Forelimb muscle (tissue), 1 donor: ENCODE measurements around the gene AAMP. TPM values are rescaled to one million over a fixed set of nuclear protein-coding genes. Genes with fewer than 3 reads are reported as not detected.

Source experiments
- DNase-seq: peaks from one replicate; pipeline ENCODE4 v3.0.0-alpha.2; 2013; ENCODE audit warnings: low read depth
- polyA plus RNA-seq: library from polyadenylated mRNA; unstranded; fragments of 120-200 nt; gene quantifications from one replicate; pipeline ENCODE4 v1.2.1, GENCODE V29; 2013; ENCODE audit not compliant: insufficient read length

AAMP gene
- polyA plus RNA-seq, 1 donor, result 87.4 TPM

- no peak for DNase-seq
Measured at GRCh38 chr2:218260166-218260565, 9.8 kb downstream of the AAMP start.

DNA sequence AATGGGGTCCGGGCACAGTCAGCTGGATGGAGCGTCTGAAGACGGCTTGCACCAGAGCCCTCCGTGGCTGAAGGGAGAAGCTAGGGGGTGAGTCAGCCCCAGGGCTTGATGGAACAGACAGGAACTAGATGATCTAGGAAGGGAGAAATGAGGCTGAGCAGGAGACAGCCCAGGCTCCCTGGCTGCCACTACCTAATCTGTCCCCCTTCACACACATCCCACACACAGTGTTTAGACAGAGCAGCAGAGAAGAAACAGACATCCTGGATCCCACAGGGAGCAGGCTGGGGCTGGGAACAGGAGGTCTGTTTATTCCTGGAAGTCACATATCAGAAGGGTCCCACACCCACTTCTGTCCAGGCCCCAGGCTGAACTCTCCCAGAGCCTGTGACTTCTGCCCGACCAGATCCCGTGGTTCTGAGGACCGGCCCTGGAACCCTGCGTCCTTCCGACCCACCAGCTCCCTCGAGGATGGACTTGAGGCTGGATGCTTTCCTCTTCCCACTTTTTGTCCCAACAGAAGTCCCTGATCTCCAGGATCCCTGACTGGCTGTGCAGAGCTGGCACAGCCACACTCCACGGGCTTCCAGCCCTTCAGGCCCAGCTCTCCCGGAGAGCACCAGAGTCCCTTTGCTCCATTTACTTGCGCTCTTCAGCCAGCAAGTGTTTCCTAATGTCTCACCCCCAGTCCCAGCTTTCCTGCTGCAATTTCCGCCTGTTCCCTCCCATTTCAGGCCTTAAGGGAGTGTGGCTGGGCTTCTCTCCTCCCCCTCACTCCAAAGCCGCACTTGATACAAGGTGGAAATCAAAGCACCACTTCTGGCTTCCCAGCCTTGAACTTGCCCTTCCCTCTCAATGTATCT, 10.6 kb downstream of the AAMP start:
- no peak for DNase-seq

DNA sequence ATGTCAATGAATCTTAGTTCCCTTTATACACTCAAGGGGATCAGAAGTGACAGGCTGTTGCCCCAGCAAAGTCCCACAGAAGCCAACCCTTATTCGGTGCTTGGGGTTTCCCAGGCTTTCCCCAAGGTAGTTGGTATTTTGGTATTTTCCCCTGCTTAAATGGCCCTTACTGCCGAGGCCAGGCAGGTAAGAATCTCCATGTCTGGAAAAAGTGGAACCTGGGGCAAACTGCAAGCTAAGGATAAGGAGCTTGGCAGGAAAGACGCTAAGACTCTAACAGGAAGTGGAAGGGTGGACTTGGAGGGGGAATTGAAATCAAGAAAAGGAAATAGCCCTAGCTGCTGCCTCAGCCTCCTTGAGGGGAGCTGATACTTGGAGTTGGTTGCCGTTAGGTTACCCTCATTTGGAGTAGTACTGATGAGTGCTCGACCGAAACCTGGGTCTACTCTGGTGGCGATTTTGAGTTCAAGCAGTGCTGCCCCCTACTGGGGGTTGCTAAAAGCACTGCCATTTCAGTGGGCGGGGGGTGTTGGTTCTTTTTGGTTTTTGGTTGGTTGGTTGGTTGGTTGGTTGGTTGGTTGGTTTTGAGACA, 12.5 kb downstream of the AAMP start:
- DNase-seq, result no peak

DNA sequence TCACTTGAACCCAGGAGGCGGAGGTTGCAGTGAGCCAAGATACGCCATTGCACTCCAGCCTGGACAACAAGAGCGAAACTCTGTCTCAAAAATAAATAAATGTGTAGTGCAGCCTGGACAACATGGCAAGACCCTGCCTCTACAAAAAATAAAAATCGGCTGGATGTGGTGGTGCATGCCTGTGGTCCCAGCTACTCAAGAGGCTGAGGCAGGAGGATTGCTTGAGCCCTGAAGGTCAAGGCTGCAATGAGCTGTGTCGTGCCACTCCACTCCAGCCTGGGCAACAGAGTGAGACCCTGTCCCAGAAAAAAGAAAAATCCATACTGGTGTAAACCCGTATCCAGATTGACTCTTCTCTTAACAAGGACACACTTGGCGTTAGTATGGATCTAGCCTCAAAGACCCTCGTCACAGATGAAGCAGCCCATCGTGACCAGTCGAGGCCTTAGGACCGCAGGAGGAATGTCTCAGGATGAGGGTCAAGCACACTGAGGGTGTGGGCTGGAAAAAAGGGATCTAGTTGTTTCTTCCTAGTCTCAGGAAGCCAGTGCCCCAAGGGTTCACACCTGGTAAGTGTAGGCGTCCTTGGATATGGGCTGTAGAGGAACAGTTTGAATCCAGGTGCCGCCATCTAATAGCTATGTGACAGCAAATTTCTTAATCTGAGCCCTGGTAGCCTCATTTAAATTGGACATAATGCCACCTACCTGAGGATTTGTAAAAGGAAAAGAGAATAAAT, 13.2 kb downstream of the AAMP start:
- DNase-seq, result no peak

DNA sequence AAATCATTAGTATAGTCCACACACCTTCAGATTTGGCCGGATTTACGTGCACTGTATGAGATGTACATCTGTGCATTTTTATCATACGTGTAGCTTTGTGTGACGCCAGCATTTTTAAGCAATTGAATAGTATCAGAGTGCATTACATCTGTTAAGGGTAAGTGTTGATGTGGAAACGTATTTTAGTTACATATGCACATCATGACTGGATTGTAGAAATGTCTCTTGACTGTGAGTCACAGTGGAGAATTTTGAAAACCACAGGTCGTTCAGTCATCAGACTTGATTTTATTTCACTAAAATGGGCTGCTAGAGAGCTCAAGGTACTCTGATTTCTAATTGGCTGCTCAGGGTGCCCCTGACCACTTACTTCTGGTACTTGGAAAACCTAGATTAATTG, 14.5 kb downstream of the AAMP start:
- DNase-seq, result no peak

DNA sequence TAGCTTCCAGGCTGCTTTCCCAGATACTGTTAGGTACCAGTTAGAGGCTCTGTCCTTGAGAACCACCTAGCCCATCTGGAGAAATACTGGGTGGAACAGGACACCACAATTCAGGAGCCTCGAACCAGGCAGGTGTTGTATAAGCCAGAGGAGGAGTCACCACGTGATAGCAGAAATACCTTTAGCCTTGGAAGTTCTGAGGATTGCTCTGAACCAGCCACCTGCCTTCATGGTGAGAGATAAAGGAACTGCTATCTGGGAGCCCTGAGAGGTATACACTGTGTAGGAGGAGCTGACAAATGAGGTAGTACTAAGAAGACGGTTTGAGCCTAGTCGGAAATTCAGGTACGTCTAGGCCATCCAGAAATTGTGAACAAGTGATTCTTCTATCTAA, 16.7 kb downstream of the AAMP start:
- no peak for DNase-seq

GRCh38 chr2:218252509-218253231, 17.3 kb downstream of the AAMP start:
- no peak for DNase-seq

DNA sequence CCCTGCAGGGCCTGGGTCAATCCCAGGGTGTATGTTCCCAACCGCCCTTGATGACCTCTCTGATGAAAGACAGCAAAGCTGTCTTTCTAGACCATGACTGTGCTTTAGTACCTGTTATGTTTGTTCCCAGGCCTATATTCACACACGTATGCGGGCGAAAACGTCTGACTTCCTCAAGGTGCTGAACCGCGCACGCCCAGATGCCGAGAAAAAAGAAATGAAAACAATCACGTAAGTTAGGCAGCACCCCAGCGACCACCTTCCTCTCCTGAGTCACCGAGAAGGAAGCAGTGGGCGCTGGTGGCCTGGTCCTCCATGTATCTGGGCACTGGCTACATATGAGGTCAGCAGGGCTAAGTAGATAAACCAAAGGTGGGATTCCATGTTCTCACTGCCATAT, 20.2 kb downstream of the AAMP start:
- no peak for DNase-seq

DNA sequence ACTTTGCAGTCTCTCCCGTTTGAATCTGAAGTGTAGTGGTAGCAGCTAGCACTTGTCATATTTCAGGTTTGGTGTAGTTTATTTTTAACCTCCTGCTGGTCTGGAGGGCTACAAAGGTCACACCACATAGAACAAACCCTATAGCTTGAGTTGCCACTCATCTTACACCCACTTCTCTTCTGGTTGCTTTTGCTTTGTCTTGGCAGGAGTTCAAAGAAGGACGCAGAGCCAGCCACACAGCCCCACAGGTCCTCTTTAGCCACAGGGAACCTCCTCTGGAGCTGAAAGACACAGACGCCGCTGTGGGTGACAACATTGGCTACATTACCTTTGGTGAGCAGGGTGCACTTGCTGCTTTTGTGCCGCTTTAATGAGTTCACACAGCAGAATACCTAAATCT, 24.7 kb downstream of the AAMP start:
- no peak for DNase-seq

- no peak for DNase-seq
Measured at GRCh38 chr2:218244665-218245064, 25.3 kb downstream of the AAMP start.

GRCh38 chr2:218244204-218244603, 25.7 kb downstream of the AAMP start:
- no peak for DNase-seq

- no peak for DNase-seq
Measured at GRCh38 chr2:218238887-218239286, 31.1 kb downstream of the AAMP start.

DNA sequence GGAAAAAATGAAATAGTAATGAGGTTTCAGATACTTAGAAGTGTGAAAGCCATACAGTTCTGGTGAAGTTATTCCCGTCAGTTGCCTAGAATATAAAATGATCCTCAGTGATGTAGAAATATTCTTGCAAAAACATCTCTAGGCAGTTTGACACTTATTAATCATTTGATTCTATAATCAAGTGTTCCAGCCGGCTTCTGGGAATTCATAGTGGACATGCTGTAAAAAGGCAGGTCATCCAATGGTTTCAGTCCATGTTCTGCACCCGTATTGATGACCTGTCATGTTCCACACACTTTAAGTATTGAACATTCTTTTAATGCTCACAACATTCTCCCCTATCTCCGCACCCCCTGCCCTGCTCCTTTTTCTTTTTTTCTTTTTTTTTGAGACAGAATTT, 33.1 kb downstream of the AAMP start:
- DNase-seq, result no peak

DNA sequence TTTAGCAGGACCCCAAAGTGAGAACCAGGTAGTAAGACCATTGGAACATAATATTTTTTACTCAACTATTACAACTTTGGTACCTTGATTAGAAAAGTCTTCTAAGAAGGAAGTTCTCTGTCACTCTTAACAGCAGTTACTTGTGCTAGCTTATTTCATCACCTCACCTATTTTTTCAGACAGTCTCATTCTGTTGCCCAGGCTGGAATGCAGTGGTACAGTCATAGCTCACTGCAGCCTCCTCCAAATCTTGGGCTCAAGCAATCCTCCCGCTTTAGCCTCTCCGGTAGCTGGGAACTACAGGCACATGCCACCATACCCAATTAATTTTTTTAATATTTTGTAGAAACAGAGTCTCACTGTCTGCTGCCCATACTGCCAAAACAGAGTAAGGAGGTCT, 34.9 kb downstream of the AAMP start:
- DNase-seq, result no peak

- DNase-seq, result no peak
Measured at GRCh38 chr2:218234521-218234920, 35.4 kb downstream of the AAMP start.

DNA sequence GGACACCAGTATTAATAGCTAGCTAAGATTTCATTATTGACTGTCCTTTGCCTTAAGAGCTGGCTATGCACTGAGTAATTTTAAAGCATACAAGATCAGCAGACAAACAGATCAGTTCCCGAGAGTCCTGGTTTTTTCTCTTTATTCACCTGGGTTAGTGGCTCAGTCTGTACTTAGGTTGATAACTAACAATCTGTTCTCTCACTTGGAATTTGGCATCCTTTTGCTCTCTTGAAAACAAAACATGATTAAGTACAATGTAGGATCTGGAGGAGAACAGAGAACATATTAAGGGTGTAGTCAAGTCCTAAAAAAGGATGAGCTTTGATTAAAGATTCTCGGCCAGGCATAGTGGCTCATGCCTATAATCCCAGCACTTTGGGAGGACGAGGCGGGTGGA, 36.4 kb downstream of the AAMP start:
- DNase-seq, result no peak

DNA sequence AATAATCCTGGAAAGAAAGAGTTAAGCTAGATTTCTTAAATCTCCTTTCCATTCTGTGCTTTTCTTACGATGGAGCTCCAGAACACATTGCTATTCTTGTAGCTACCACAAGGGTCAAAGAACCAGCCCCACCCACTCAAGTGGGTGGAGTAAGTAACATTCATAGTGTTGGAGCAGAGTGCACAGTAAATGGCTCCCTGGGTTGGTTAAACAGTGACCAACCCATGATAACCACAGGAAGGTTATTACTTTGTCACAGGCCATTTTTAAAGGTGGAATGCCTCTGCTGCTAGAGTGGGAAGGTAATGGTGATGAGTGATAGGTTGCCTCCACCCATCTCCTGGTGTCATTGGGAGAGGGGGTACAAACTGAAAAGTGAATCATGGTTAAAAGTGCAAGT, 39.1 kb downstream of the AAMP start:
- no peak for DNase-seq

DNA sequence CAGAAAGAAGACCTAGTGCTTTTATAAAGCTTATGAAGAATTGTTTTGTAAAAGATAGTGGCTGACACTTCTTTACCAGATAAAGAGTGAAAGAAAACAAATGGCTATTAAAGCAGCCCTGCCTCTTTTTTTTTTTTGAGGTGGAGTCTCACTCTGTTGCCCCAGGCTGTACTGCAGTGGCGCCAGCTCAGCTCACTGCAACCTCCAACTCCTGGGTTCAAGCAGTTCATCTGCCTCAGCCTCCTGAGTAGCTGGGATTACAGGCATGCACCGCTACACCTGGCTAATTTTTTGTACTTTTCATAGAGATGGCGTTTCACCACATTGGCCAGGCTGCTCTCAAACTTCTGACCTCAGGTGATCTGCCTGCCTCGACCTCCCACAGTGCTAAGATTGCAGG, 40.1 kb downstream of the AAMP start:
- DNase-seq, result no peak

DNA sequence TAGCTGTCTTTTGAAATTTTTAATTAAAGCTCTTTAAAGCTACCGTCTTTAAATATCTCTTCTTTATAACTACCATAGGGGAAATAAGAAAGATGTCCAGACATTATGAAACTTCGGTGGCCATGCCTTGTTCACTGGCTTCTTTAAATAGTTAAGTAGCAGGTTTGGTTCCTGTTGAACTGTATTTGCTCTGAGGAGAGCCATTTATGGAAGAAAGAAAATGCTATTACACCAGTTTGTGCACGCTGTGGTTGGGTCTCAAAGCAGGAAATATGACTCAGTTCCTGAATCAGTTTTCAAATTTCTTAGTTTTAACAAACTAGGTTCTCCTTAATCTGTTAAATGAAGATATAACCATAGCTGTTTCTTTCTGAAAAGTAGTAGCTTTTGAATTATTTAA, 40.7 kb downstream of the AAMP start:
- no peak for DNase-seq

DNA sequence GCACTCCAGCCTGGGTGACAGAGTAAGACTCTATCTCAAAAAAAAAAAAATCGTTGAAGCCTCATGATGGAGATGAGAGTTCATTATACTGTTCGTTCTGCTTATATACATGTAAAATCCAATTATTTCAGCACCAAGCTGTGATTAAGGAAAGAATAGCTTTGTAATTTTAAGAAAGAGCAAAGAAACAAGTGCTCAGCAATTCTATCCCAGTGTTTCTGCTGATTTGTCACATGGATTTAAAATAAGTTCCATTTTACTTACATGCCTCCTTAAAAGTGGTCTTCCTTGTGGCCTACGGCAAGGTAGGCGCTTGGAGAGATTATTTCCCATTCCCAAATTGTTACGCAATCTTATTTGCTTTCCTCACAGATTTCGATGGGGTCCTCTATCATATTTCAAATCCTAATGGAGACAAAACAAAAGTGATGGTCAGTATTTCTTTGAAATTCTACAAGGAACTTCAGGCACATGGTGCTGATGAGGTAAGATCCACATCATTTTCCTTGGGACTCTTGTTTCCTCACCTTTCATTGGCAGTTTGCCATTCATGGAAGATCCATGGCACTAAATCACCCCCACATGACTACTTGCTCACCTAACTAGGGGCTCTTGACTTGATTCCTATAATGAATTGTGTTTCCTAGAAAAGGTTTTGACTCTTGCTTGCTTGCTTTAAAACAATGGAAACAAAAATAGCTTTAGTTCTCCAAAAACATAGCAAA, 41.4 kb downstream of the AAMP start:
- DNase-seq, result no peak

- no peak for DNase-seq
Measured at GRCh38 chr2:218226903-218227302, 43.0 kb downstream of the AAMP start.

GRCh38 chr2:218224186-218224585, 45.8 kb downstream of the AAMP start:
- DNase-seq, result no peak
